ENCODE results near the gene ZNF766.

Gene ZNF766

GRCh38 chr19:52269338-52270261, at the start of gene ZNF766:
ZNF766 (plus strand) TSS chr19:52269587; CDS start chr19:52269614, 27 bp downstream.
- peak; percentile 96 for DNase-seq (ENCODE audit: low read depth)

DNA sequence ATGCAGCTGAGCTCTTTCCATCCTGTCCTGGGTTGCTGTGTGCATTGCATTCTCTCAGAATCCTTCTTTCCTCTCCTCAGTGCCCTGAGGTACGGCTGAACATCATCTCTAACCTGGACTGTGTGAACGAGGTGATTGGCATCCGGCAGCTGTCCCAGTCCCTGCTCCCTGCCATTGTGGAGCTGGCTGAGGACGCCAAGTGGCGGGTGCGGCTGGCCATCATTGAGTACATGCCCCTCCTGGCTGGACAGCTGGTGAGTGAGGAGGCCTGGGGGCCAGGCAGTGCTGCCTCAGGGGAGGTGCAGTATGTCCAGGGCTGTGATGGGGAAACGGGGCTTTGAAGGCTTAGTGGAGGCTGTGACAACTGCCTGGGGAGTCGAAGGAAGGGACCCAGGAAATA, 49.8 kb upstream of the ZNF766 start:
- TF ChIP-seq CTCF (conservative IDR thresholded peaks at IDR 0.05; ENCODE audit: low read depth, low read length) = no peak
- no peak overlapping the region for H3K4me3 ChIP-seq (ENCODE audit: low read depth, low read length)
- no peak for DNase-seq (ENCODE audit: low read depth)

More at GRCh38 chr19:52269338-52270261, at the start of gene ZNF766:
- peak within 1 kb of the TSS; percentile 79 for H3K4me3 ChIP-seq (ENCODE audit: low read depth, low read length)
- no peak for TF ChIP-seq CTCF (conservative IDR thresholded peaks at IDR 0.05; ENCODE audit: low read depth, low read length)

DNA sequence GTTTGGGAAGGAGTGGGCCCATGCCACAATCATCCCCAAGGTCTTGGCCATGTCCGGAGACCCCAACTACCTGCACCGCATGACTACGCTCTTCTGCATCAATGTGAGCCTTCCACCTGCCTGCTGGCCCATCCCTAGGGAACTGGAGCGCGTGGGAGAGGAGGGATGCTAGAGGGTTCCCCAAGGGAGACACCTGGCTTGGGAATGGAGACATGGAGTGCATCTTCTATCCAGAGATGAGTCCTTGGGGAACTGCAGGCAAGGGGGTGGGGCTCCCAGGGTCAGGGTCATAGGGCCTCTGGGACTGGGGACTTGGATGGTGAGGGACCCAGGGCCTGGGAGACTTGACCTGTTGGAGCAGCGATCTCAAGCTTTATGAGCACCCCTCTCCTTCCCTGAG, 48.4 kb upstream of the ZNF766 start:
- no peak for TF ChIP-seq CTCF (conservative IDR thresholded peaks at IDR 0.05; ENCODE audit: low read depth, low read length)
- DNase-seq (ENCODE audit: low read depth) = no peak
- no peak overlapping the region for H3K4me3 ChIP-seq (ENCODE audit: low read depth, low read length)

DNA sequence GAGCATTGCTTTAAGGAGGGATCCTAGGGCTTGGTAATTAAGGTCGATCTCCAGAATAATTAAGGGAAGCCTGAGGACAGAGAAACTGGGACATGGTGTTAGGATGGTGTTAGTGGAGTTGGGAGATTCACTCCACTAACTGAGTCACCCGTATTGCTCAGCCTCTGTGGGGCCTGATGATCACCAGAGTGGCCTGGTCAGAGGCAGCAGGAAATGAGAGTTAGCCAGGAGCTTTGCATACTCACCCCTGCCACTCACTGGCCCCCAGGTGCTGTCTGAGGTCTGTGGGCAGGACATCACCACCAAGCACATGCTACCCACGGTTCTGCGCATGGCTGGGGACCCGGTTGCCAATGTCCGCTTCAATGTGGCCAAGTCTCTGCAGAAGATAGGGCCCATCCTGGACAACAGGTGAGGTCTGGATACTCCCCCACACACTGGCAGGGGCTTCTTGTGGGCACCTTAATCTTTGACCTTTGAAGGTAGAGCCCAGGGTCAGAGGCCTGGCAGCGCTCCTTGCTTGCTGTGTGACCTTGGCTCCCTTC, 47.5 kb upstream of the ZNF766 start:
- TF ChIP-seq CTCF (conservative IDR thresholded peaks at IDR 0.05; ENCODE audit: low read depth, low read length) = no peak
- DNase-seq (ENCODE audit: low read depth) = no peak
- no peak overlapping the region for H3K4me3 ChIP-seq (ENCODE audit: low read depth, low read length)

GRCh38 chr19:52224211-52224610, 45.2 kb upstream of the ZNF766 start:
- no peak for TF ChIP-seq CTCF (conservative IDR thresholded peaks at IDR 0.05; ENCODE audit: low read depth, low read length)
- no peak overlapping the region for H3K4me3 ChIP-seq (ENCODE audit: low read depth, low read length)
- no peak for DNase-seq (ENCODE audit: low read depth)

DNA sequence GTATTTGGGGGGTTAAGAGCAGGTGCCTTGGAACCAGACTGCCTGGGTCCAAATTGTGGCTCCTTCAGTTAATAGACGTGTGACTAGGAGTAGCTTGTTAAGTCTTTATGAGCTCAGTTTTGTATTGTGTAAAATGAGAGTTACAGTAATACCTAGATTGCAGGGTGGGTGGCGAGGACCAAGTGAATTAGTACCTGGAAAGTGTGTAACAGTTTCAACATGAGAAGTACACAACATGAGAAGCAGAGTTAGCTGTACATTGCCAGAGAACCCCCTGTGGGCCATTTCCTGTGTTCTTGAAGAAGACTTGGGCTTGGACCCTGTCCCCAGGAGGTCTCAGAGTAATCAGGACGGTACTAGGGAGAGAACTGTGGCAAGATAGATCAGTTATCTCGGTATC, 42.7 kb upstream of the ZNF766 start:
- DNase-seq (ENCODE audit: low read depth) = no peak
- TF ChIP-seq CTCF (conservative IDR thresholded peaks at IDR 0.05; ENCODE audit: low read depth, low read length) = no peak
- H3K4me3 ChIP-seq (ENCODE audit: low read depth, low read length) = no peak overlapping the region

Measured in choroid plexus epithelial cell (primary cell).